HepG2 (cell line): Measurements from ENCODE around the gene TCOF1. TPM values are rescaled to one million over a fixed set of nuclear protein-coding genes. Genes with fewer than 3 reads are reported as not detected.
A peak's percentile ranks its signal among the peaks of the same experiment; 100 is the strongest.

Experiments
- ATAC-seq: fragments of 200-7000 bp; cut with Tn5 transposase; 3 replicates; pipeline ENCODE4 v1.9.1; 2020; ENCODE audit warnings: mild to moderate bottlenecking, moderate library complexity
- BruUV-seq: library from RNA; stranded (reverse); fragments of 400-500 nt; replicated peaks from 2 replicates; lab custom pipeline; 2021; lab: Mats Ljungman, UMichigan
- CTCF ChIA-PET: fragments of 300-600 bp; formaldehyde crosslinking; extraction: SDS; loops from one replicate; lab custom pipeline; 2021; ENCODE audit warnings: low total read pairs, inconsistent platforms, low intra/inter-chr PET ratio; lab: Yijun Ruan, JAX
- POLR2A ChIA-PET: fragments of 350-600 bp; sonication (Branson Sonifier 250); formaldehyde crosslinking; loops from one replicate; lab custom pipeline; 2020; ENCODE audit warnings: antibody characterized with exemption, inconsistent platforms; lab: Yijun Ruan, JAX
- DNase-seq: peaks from one replicate; pipeline ENCODE4 v3.0.0-alpha.2; 2015; ENCODE audit warnings: low spot score
- FAIRE-seq: peaks from 3 replicates; lab custom pipeline; 2011; peaks lifted over from hg19 to GRCh38; lab: Jason Lieb, UNC
- H2AFZ ChIP-seq: one replicate; pipeline ENCODE4 v1.6.1; 2011; ENCODE audit warnings: low read length, inconsistent platforms
- H3K27ac ChIP-seq: fragments of 300-600 bp; 3 replicates; pipeline ENCODE4 v1.8.0; 2011; ENCODE audit warnings: mixed run types, mild to moderate bottlenecking, mixed read lengths, low read length, inconsistent platforms; ENCODE audit not compliant: insufficient read depth; ENCODE audit errors: extremely low read length
- H3K27me3 ChIP-seq, 2 experiments: fragments of 200-600 bp in 1 of 2; 2 replicates in 1 of 2; 3 replicates in 1 of 2; pipeline versions ENCODE4 v1.6.0 to v1.8.0; 2011; ENCODE audit warnings: low read length in 2 of 2, mild to moderate bottlenecking in 2 of 2, moderate library complexity in 2 of 2, inconsistent platforms in 1 of 2; ENCODE audit not compliant: insufficient read depth in 2 of 2, control insufficient read depth in 1 of 2
- H3K36me3 ChIP-seq, 2 experiments: fragments of 200-600 bp in 1 of 2; replicated peaks in 1 of 2; 2 replicates in 1 of 2; 3 replicates in 1 of 2; pipeline versions ENCODE4 v1.5.1 to v1.8.0; 2011; ENCODE audit warnings: low read length in 2 of 2, inconsistent platforms in 1 of 2; ENCODE audit not compliant: insufficient read depth in 2 of 2, control insufficient read depth in 1 of 2
- H3K4me1 ChIP-seq: 2 replicates; pipeline ENCODE4 v1.5.1; 2012; ENCODE audit warnings: low read length, inconsistent platforms; ENCODE audit not compliant: insufficient read depth
- H3K4me2 ChIP-seq: 2 replicates; pipeline ENCODE4 v1.6.0; 2011; ENCODE audit warnings: low read depth, low read length, inconsistent platforms
- H3K4me3 ChIP-seq, 3 experiments: fragments of 200-600 bp in 1 of 3; sonication (generic), shearing (Covaris generic) in 1 of 3; replicated peaks in 1 of 3; 2 replicates each; pipeline ENCODE4 v1.5.1; 2011 to 2016; ENCODE audit warnings: low read length in 3 of 3, inconsistent platforms in 2 of 3, low read depth in 2 of 3, mild to moderate bottlenecking in 2 of 3, control low read depth in 1 of 3, mixed read lengths in 1 of 3; ENCODE audit not compliant: insufficient read depth in 1 of 3
- H3K79me2 ChIP-seq: one replicate; pipeline ENCODE4 v1.6.1; 2011; ENCODE audit warnings: low read length, inconsistent platforms; ENCODE audit not compliant: insufficient read depth
- H3K9ac ChIP-seq: 2 replicates; pipeline ENCODE4 v1.6.0; 2011; ENCODE audit warnings: mild to moderate bottlenecking, low read depth, low read length, inconsistent platforms; ENCODE audit not compliant: insufficient read depth
- H3K9me3 ChIP-seq: 2 replicates; pipeline ENCODE4 v1.5.1; 2012; ENCODE audit warnings: mild to moderate bottlenecking, low read length
- H4K20me1 ChIP-seq: 2 replicates; pipeline ENCODE4 v1.6.0; 2011; ENCODE audit warnings: inconsistent platforms, mild to moderate bottlenecking, low read length, moderate library complexity; ENCODE audit not compliant: insufficient read depth
- ATF7 ChIP-seq, 2 experiments: fragments of 450-650 bp in 1 of 2; sonication (generic) in 1 of 2; formaldehyde crosslinking in 1 of 2; IDR thresholded peaks; 2 replicates each; pipeline versions ENCODE4 v1.4.0 to v1.6.1; 2016 to 2020; ENCODE audit warnings: antibody characterized with exemption in 1 of 2, mild to moderate bottlenecking in 1 of 2, missing genetic modification reagents in 1 of 2
- CREB1 ChIP-seq, 2 experiments: fragments of 450-650 bp in 1 of 2; IDR thresholded peaks; 2 replicates each; pipeline ENCODE4 v1.6.1; 2016 to 2017; ENCODE audit warnings: control low read depth in 1 of 2, mild to moderate bottlenecking in 1 of 2, missing compliant biosample characterization in 1 of 2, missing genetic modification characterization in 1 of 2
- ETV5 ChIP-seq: IDR thresholded peaks from 2 replicates; pipeline ENCODE4 v1.6.1; 2018; ENCODE audit warnings: missing biosample characterization, missing genetic modification reagents, inconsistent platforms, borderline replicate concordance
- GABPA ChIP-seq, 2 experiments: IDR thresholded peaks; 2 replicates each; pipeline ENCODE4 v1.6.1; 2011 to 2016; ENCODE audit warnings: low read depth in 2 of 2, low read length in 1 of 2, missing biosample characterization in 1 of 2, missing genetic modification characterization in 1 of 2
- KDM5B ChIP-seq: sonication (generic); formaldehyde crosslinking; IDR thresholded peaks from 2 replicates; pipeline ENCODE4 v1.4.0; 2020; ENCODE audit warnings: missing genetic modification reagents, mild to moderate bottlenecking, borderline replicate concordance
- KMT2A ChIP-seq: sonication (generic); formaldehyde crosslinking; IDR thresholded peaks from 2 replicates; pipeline ENCODE4 v1.4.0; 2020; ENCODE audit warnings: missing genetic modification reagents
- MZF1 ChIP-seq: sonication (generic); formaldehyde crosslinking; IDR thresholded peaks from 2 replicates; pipeline ENCODE4 v1.8.1; 2023; ENCODE audit warnings: mild to moderate bottlenecking, missing genetic modification reagents, borderline replicate concordance
- NFYB ChIP-seq: sonication (generic); formaldehyde crosslinking; IDR thresholded peaks from 2 replicates; pipeline ENCODE4 v1.4.0; 2020; ENCODE audit warnings: missing genetic modification reagents
- PHF8 ChIP-seq: sonication (generic); formaldehyde crosslinking; IDR thresholded peaks from 2 replicates; pipeline ENCODE4 v1.5.0; 2020; ENCODE audit warnings: missing genetic modification reagents
- SMC3 ChIP-seq: IDR thresholded peaks from 2 replicates; pipeline ENCODE4 v1.6.1; 2011; ENCODE audit warnings: low read length, improper control_type of control experiment
- SP1 ChIP-seq, 2 experiments: fragments of 450-650 bp in 1 of 2; sonication (generic) in 1 of 2; formaldehyde crosslinking in 1 of 2; IDR thresholded peaks; 2 replicates each; pipeline versions ENCODE4 v1.4.0 to v1.6.1; 2016 to 2020; ENCODE audit warnings: missing genetic modification reagents in 1 of 2
- TIGD3 ChIP-seq: sonication (generic); formaldehyde crosslinking; IDR thresholded peaks from 2 replicates; pipeline ENCODE4 v1.5.1; 2020; ENCODE audit warnings: mild to moderate bottlenecking, missing genetic modification reagents, borderline replicate concordance
- ZFAT ChIP-seq: sonication (generic); formaldehyde crosslinking; conservative IDR thresholded peaks from 2 replicates; pipeline ENCODE4 v1.8.1; 2023; ENCODE audit warnings: missing genetic modification reagents, inconsistent platforms
- ZNF225 ChIP-seq: sonication (generic); formaldehyde crosslinking; IDR thresholded peaks from 2 replicates; pipeline ENCODE4 v1.4.0; 2020; ENCODE audit warnings: mild to moderate bottlenecking, missing genetic modification reagents
- ZNF670 ChIP-seq: sonication (generic); formaldehyde crosslinking; IDR thresholded peaks from 2 replicates; pipeline ENCODE4 v1.8.0; 2022; ENCODE audit warnings: mild to moderate bottlenecking, missing genetic modification reagents, borderline replicate concordance
- ZNF75D ChIP-seq: sonication (generic); formaldehyde crosslinking; IDR thresholded peaks from 2 replicates; pipeline ENCODE4 v1.8.1; 2023; ENCODE audit warnings: missing genetic modification reagents, mild to moderate bottlenecking, borderline replicate concordance
- ZNF780A ChIP-seq: sonication (generic); formaldehyde crosslinking; IDR thresholded peaks from 2 replicates; pipeline ENCODE4 v1.8.0; 2022; ENCODE audit warnings: mild to moderate bottlenecking, missing genetic modification reagents, moderate library complexity
- WGBS: methylation state at CpG from one replicate; pipeline ENCODE4 v1.1.6; 2017; ENCODE audit warnings: low lambda C conversion rate; 5-methylcytosine and 5-hydroxymethylcytosine counted together
- in situ Hi-C: cut with HindIII; loops from 2 replicates; pipeline ENCODE4 v1.10.0; 2017; ENCODE audit warnings: low pct_unique_long_range_greater_than_20kb; ENCODE audit not compliant: extremely low pct_ligation_motif_present
- intact Hi-C: fragments of 100-400 bp; cut with micrococcal nuclease; formaldehyde crosslinking; loops from one replicate; pipeline ENCODE4 v1.10.0; 2022; ENCODE audit not compliant: unreplicated experiment
- polyA plus RNA-seq, 8 experiments: library from polyadenylated mRNA; depleted of rRNA in 3 of 8; stranded (reverse) in 7 of 8; unstranded in 1 of 8; fragments of >200 nt; fragmentation: Illumina TruSeq in 4 of 8; extraction: Trizol in 4 of 8; gene quantifications; 2 replicates each; pipeline versions ENCODE4 v1.2.1 to v1.2.3, GENCODE V29; 2011 to 2016; ENCODE audit warnings: low read depth in 4 of 8, missing spikeins in 1 of 8, mixed read lengths in 1 of 8; ENCODE audit not compliant: insufficient read depth in 1 of 8
- total RNA-seq, 5 experiments: library from RNA; depleted of rRNA; stranded (reverse); fragments of >200 nt; fragmentation: Illumina TruSeq; extraction: Trizol; gene quantifications; 2 replicates each; pipeline ENCODE4 v1.2.3, GENCODE V29; 2016; ENCODE audit warnings: low read depth in 1 of 5
- TF ChIP-seq, protein P1 (sequence below): IDR thresholded peaks from 2 replicates; pipeline ENCODE4 v1.6.1; 2016; ENCODE audit warnings: low read depth, borderline replicate concordance
- TF ChIP-seq, protein P2 (sequence below): sonication (generic); formaldehyde crosslinking; IDR thresholded peaks from 2 replicates; pipeline ENCODE4 v1.4.0; 2020; ENCODE audit warnings: mild to moderate bottlenecking, missing genetic modification reagents, borderline replicate concordance

Gene TCOF1
- total and polyA plus RNA-seq, 2 of the 13 experiments (the other 11 are each of a cell fraction or from before 2014, with no cell fraction given): 10.1 to 41.6 TPM

DNA sequence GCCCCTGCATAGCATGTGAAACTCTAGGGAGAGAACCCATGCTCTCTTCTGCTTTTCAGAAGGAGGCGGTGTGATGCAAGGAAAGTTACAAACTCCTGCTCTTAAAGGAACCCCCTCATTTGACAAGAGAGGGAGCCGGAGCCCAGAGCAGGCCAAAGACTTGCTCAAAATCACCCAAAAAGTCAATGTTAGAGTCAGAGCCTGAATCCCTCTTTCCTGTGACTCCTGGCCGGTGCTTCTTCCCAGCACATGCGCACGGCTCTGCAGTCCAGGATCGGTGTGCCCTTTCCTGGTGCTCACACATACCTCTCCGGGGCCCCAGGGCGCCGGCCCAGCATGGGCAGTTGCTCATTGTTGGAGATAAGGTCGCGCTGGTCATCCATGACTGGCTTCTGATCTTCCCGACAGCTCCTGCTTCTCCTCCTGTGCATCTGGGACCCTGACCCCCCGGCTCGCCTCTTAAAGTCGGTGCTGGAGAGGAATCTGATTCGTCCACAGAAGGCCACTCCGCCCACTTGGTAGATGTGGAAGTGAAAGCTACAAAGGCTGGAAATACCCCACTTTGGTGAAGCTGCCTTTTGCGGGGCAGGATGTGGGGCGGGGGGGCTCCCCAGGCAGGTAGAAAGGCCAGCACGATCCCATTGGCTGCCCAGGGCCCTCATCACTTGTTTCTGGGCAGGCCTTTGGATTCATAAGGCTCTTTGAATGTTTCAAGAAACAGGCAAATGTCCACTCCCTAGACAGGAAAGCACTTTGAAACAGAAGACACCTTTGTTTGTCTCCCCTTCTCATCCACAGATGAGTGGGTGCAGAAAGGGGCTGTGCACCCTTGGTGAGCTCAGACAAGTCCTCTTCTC, 55.0 kb downstream of the TCOF1 start, which contains the start of gene CD74:
TSS of gene CD74 (minus strand) at position 592 of the 857 bp plus-strand sequence. CDS start at position 431, 161 bp downstream.
- POLR2A ChIA-PET: interaction anchor here (0.7 to 3.8 kb wide), 16 partner anchors 9 to 386 kb away, joined by 3 to 33 read pairs (median 5); partner anchors contain the start of genes ARSI and RPS14
- TF ChIP-seq, protein P1, sequence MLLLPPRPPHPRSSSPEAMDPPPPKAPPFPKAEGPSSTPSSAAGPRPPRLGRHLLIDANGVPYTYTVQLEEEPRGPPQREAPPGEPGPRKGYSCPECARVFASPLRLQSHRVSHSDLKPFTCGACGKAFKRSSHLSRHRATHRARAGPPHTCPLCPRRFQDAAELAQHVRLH (CRISPR knock-in tag): peak; percentile 29; the same call in 1 of the 2 replicates
- peak; percentile 55; the same call in 1 of the 2 replicates for TF ChIP-seq PHF8 (CRISPR knock-in tag)
- TF ChIP-seq KMT2A (CRISPR knock-in tag): no peak
- no peak for TF ChIP-seq ZNF670 (CRISPR knock-in tag)
- TF ChIP-seq ZNF780A (CRISPR knock-in tag): no peak
- TF ChIP-seq ETV5: peak; percentile 57; the same call in 1 of the 2 replicates
- no peak for TF ChIP-seq KDM5B
- TF ChIP-seq SMC3: no peak
- TF ChIP-seq ATF7 (IDR thresholded peaks at IDR 0.05): no peak
- peak; percentile 28; the same call in 1 of the 2 replicates for TF ChIP-seq ATF7 (CRISPR knock-in tag; IDR thresholded peaks at IDR 0.05)
- TF ChIP-seq ZFAT (CRISPR knock-in tag): no peak
- TF ChIP-seq ZNF75D (CRISPR knock-in tag): no peak
- peak; percentile 94 for TF ChIP-seq NFYB (CRISPR knock-in tag)
- TF ChIP-seq SP1 (IDR thresholded peaks at IDR 0.05): no peak
- TF ChIP-seq SP1 (CRISPR knock-in tag; IDR thresholded peaks at IDR 0.05): no peak
- peak; percentile 89 for TF ChIP-seq CREB1 (IDR thresholded peaks at IDR 0.05)
- TF ChIP-seq CREB1 (CRISPR knock-in tag; IDR thresholded peaks at IDR 0.05): peak; percentile 98
- TF ChIP-seq, protein P2, sequence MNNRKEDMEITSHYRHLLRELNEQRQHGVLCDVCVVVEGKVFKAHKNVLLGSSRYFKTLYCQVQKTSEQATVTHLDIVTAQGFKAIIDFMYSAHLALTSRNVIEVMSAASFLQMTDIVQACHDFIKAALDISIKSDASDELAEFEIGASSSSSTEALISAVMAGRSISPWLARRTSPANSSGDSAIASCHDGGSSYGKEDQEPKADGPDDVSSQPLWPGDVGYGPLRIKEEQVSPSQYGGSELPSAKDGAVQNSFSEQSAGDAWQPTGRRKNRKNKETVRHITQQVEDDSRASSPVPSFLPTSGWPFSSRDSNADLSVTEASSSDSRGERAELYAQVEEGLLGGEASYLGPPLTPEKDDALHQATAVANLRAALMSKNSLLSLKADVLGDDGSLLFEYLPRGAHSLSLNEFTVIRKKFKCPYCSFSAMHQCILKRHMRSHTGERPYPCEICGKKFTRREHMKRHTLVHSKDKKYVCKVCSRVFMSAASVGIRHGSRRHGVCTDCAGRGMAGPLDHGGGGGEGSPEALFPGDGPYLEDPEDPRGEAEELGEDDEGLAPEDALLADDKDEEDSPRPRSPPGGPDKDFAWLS (CRISPR knock-in tag): no peak
- TF ChIP-seq GABPA (IDR thresholded peaks at IDR 0.05; ENCODE audit: low read depth, low read length): no peak
- TF ChIP-seq GABPA (CRISPR knock-in tag; IDR thresholded peaks at IDR 0.05; ENCODE audit: low read depth): no peak
- TF ChIP-seq MZF1: no peak
- no peak for TF ChIP-seq ZNF225 (CRISPR knock-in tag)
- TF ChIP-seq TIGD3 (CRISPR knock-in tag): no peak

More for the DNA sequence above, 55.0 kb downstream of the TCOF1 start, which contains the start of gene CD74:
- H3K27me3 ChIP-seq: no peaks in the 10 kb centered on the region
- intact Hi-C loops (loop anchor here (1.0 to 2.0 kb wide), 2 partner anchors 16 to 22 kb away; no protein-coding TSS in a partner anchor), in situ Hi-C loops (no loop called here)
- H3K9me3 ChIP-seq: no peaks in the 10 kb centered on the region
- 6% methylated on average over 17 of the region's 20 CpGs for whole genome bisulfite sequencing
- peak within 1 kb of the TSS; percentile 82 for H2AFZ ChIP-seq
- peak within 1 kb of the TSS; percentile 49 to 71 (median 55) for H3K4me3 ChIP-seq
- H3K36me3 ChIP-seq: no peaks in the 10 kb centered on the region
- H3K9ac ChIP-seq: peak within 1 kb of the TSS; percentile 65
- BruUV-seq: TSS peak; percentile 79
- H3K4me1 ChIP-seq: peaks cover 38% of the 10 kb centered on the region
- peak within 1 kb of the TSS; percentile 74 for H3K27ac ChIP-seq
- ATAC-seq (peak; percentile 90), DNase-seq (peak; percentile 90), FAIRE-seq (peak; percentile 23)
- peaks cover 5% of the 10 kb centered on the region for H3K79me2 ChIP-seq
- CTCF ChIA-PET: interaction anchor here (1.8 kb wide), 1 partner anchor 23 kb away, joined by 5 read pairs; no protein-coding TSS in a partner anchor
- no peaks in the 10 kb centered on the region for H4K20me1 ChIP-seq
- peak within 1 kb of the TSS; percentile 97 for H3K4me2 ChIP-seq
